Vagina (tissue), 2 donors: ENCODE data around the gene NCAM2. TPM values are rescaled to one million over a fixed set of nuclear protein-coding genes. Genes with fewer than 3 reads are reported as not detected.
"Not testable (repeated sequence)": the region's sequence is repeated elsewhere in the genome, so short reads cannot be mapped to it uniquely, and the experiment has no call there.

Source experiments
- DNase-seq, 2 donors: peaks; one replicate each; pipeline ENCODE4 v3.0.0-alpha.2; 2017; ENCODE audit errors: extremely low spot score in 2 of 2
- H3K27ac ChIP-seq: fragments of 200-600 bp; sonication (generic); one replicate; pipeline ENCODE4 v1.5.1; 2019
- H3K27me3 ChIP-seq: fragments of 200-600 bp; sonication (generic); one replicate; pipeline ENCODE4 v1.5.1; 2019
- H3K36me3 ChIP-seq, 2 donors: fragments of 200-600 bp; sonication (generic); one replicate each; pipeline ENCODE4 v1.5.1; 2017 to 2019
- H3K4me1 ChIP-seq: fragments of 200-600 bp; sonication (generic); one replicate; pipeline ENCODE4 v1.5.1; 2019
- H3K4me3 ChIP-seq, 2 donors: fragments of 200-600 bp; sonication (generic); 1 replicate in 1 of 2; 2 replicates in 1 of 2; pipeline ENCODE4 v1.5.1; 2016 to 2019
- H3K9me3 ChIP-seq: fragments of 200-600 bp; sonication (generic); one replicate; pipeline ENCODE4 v1.5.1; 2019
- CTCF ChIP-seq, 3 experiments: fragments of 450-650 bp in 2 of 3; fragments of 200-600 bp in 1 of 3; sonication (generic) in 1 of 3; IDR thresholded peaks; one replicate each; pipeline ENCODE4 v1.5.1; 2017 to 2019; ENCODE audit warnings: antibody characterized with exemption in 3 of 3, mild to moderate bottlenecking in 2 of 3, moderate library complexity in 2 of 3
- POLR2A ChIP-seq, 2 donors: fragments of 450-650 bp; IDR thresholded peaks; one replicate each; pipeline ENCODE4 v1.6.1; 2017; ENCODE audit warnings: antibody characterized with exemption in 2 of 2, mild to moderate bottlenecking in 2 of 2, moderate library complexity in 2 of 2
- POLR2AphosphoS5 ChIP-seq, 2 donors: sonication (generic); formaldehyde crosslinking; IDR thresholded peaks; one replicate each; pipeline ENCODE4 v1.9.0; 2017; ENCODE audit warnings: antibody characterized with exemption in 2 of 2, mild to moderate bottlenecking in 2 of 2, low read depth in 1 of 2; ENCODE audit not compliant: insufficient read depth in 1 of 2
- intact Hi-C: fragments of 100-400 bp; cut with DNase I; formaldehyde crosslinking; loops from one replicate; pipeline ENCODE4 v1.15.1; 2023
- total RNA-seq: library from RNA; depleted of rRNA; stranded (reverse); fragments of >200 nt; gene quantifications from one replicate; pipeline ENCODE4 v1.2.3, GENCODE V29; 2016

The NCAM2 gene
- total RNA-seq, 1 donor from 2014 or later: 4.7 TPM

- no peak for DNase-seq
- H3K27me3 ChIP-seq: no peaks in the 10 kb centered on the region
- H3K4me1 ChIP-seq: no peaks in the 10 kb centered on the region
- H3K27ac ChIP-seq: no peak overlapping the region
- no peaks in the 10 kb centered on the region for H3K36me3 ChIP-seq
- TF ChIP-seq POLR2A (IDR thresholded peaks at IDR 0.05): no peak
- no peak for TF ChIP-seq CTCF (IDR thresholded peaks at IDR 0.05)
- TF ChIP-seq POLR2AphosphoS5 (IDR thresholded peaks at IDR 0.05; ENCODE audit: insufficient read depth in 1 of 2, low read depth in 1 of 2): no peak
- intact Hi-C loops: no loop called here
- H3K4me3 ChIP-seq: no peak overlapping the region
- no peaks in the 10 kb centered on the region for H3K9me3 ChIP-seq
Measured at GRCh38 chr21:21148514-21148913, 150.3 kb downstream of the NCAM2 start.

- DNase-seq, H3K4me1 ChIP-seq, H3K36me3 ChIP-seq, H3K9me3 ChIP-seq, H3K27me3 ChIP-seq, H3K4me3 ChIP-seq, intact Hi-C loops, H3K27ac ChIP-seq: not testable (repeated sequence)
Measured at GRCh38 chr21:21149445-21149844, 151.2 kb downstream of the NCAM2 start.

- Histone ChIP-seq H3K4me3 (no peak overlapping the region), H3K36me3 (no peaks in the 10 kb centered on the region), H3K4me1 (no peaks in the 10 kb centered on the region), H3K27ac (no peak overlapping the region), H3K9me3 (no peaks in the 10 kb centered on the region), H3K27me3 (no peaks in the 10 kb centered on the region)
- intact Hi-C loops: no loop called here
- DNase-seq: no peak
- TF ChIP-seq CTCF (IDR thresholded peaks at IDR 0.05): no peak
- no peak for TF ChIP-seq POLR2AphosphoS5 (IDR thresholded peaks at IDR 0.05; ENCODE audit: insufficient read depth in 1 of 2, low read depth in 1 of 2)
- no peak for TF ChIP-seq POLR2A (IDR thresholded peaks at IDR 0.05)
Measured at GRCh38 chr21:21151231-21151630, 153.0 kb downstream of the NCAM2 start.

- Histone ChIP-seq H3K4me1 (no peaks in the 10 kb centered on the region), H3K9me3 (no peaks in the 10 kb centered on the region), H3K36me3 (no peaks in the 10 kb centered on the region), H3K27me3 (no peaks in the 10 kb centered on the region), H3K4me3 (no peak overlapping the region), H3K27ac (no peak overlapping the region)
- no peak for DNase-seq
- TF ChIP-seq POLR2AphosphoS5 (IDR thresholded peaks at IDR 0.05; ENCODE audit: insufficient read depth in 1 of 2, low read depth in 1 of 2) (no peak), POLR2A (IDR thresholded peaks at IDR 0.05) (no peak), CTCF (IDR thresholded peaks at IDR 0.05) (no peak)
- intact Hi-C loops: no loop called here
Measured at GRCh38 chr21:21156397-21156796, 158.2 kb downstream of the NCAM2 start.

GRCh38 chr21:21156957-21157356, 158.7 kb downstream of the NCAM2 start:
- Histone ChIP-seq H3K4me3 (no peak overlapping the region), H3K4me1 (no peaks in the 10 kb centered on the region), H3K9me3 (no peaks in the 10 kb centered on the region), H3K36me3 (no peaks in the 10 kb centered on the region), H3K27me3 (no peaks in the 10 kb centered on the region), H3K27ac (no peak overlapping the region)
- DNase-seq: no peak
- no peak for TF ChIP-seq CTCF (IDR thresholded peaks at IDR 0.05)
- TF ChIP-seq POLR2AphosphoS5 (IDR thresholded peaks at IDR 0.05; ENCODE audit: insufficient read depth in 1 of 2, low read depth in 1 of 2): no peak
- TF ChIP-seq POLR2A (IDR thresholded peaks at IDR 0.05): no peak
- intact Hi-C loops: no loop called here
